ENCODE data around the gene ABCG1.

ABCG1 gene

GRCh38 chr21:42214921-42215320, 4.0 kb upstream of the ABCG1 start:
- no peak for DNase-seq (ENCODE audit: low spot score)

DNA sequence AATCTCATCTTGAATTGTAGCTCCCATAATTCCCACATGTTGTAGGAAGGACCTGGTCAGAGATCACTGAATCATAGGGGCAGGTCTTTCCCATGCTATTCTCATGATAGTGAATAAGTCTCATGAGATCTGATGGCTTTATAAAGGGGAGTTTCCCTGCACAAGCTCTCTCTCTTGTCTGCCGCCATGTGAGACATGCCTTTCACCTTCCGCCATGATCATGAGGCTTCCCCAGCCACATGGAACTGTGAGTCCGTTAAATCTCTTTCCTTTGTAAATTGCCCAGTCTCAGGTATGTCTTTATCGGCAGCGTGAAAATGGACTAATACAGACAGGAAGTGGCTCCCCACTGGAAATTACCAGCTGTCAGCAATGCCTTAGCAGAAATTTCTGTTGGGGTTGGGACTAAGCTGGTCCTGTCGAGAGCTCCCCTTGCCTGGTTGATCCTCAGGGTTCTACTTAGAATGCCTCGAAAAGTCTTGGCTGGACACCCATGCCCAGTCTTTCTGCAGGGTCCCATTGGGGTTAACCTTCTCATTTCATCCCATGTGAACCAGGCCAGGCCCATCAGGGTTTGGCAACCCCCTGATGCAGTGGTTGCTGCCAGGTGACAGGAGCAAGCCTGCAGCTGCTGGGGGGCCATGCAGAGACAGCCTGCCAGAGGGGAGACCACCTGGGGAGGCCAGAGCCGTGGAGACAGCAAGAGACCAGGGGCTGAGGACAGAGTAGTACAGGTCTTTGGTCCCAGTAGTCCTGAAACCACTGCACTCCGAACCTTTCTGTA, 2.8 kb upstream of the ABCG1 start:
- DNase-seq (ENCODE audit: low spot score) = no peak

- no peak for DNase-seq (ENCODE audit: low spot score)
Measured at GRCh38 chr21:42216726-42217572, 2.0 kb upstream of the ABCG1 start.

DNA sequence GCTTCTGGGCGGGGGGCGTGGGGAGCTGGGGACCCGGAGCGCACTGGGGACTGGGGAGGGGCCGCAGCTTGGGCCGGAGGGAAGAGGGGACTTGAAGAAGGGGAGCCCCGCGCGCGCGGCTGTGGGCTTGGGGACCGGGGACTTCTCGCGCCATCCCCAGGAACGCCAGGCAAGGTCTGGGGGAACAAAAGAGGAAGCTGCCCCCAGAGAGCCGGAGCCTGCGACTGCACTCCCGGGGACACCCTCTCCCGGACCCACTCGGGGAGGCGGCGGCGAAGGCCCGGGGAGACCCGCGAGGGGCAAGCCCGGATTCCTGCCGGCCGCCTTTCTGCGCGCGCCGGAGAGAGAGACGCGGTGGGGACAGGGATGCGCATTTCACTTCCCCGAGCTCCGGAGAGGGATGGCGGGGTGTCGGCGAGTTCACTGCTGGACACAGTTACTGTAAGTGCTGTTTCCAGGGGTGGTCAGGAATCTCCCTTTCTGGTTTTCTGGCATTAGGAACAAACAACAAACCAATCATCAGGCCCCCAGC, 732 bp downstream of the ABCG1 start:
- no peak for DNase-seq (ENCODE audit: low spot score)

DNA sequence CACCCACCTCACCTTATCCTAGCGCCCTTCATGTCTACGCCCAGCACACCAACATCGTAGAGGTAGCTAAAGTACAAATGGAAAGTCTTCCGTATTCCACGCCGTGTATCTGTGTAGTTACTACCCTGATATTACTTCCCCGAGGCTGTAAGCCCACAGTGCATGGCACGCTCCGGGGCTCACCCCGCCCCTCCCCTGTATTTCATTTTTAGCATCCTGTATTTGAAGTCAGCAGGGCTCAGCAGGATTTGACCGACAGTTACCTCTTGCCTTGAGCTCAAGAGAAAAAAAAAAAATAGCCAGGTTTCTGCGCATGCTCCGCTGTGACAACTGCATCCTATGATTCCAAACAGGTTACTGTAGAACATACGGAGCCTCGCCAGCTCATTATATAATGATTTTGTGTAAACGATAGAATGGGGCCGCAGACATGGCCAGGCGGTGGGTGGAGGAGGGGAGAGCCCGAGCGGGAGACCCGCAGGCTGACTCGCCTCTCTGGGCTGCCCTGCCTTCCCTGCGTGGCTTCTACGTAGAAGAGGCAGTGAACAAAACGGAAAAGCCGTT, 1.3 kb downstream of the ABCG1 start:
- DNase-seq (ENCODE audit: low spot score) = peak; percentile 28

DNA sequence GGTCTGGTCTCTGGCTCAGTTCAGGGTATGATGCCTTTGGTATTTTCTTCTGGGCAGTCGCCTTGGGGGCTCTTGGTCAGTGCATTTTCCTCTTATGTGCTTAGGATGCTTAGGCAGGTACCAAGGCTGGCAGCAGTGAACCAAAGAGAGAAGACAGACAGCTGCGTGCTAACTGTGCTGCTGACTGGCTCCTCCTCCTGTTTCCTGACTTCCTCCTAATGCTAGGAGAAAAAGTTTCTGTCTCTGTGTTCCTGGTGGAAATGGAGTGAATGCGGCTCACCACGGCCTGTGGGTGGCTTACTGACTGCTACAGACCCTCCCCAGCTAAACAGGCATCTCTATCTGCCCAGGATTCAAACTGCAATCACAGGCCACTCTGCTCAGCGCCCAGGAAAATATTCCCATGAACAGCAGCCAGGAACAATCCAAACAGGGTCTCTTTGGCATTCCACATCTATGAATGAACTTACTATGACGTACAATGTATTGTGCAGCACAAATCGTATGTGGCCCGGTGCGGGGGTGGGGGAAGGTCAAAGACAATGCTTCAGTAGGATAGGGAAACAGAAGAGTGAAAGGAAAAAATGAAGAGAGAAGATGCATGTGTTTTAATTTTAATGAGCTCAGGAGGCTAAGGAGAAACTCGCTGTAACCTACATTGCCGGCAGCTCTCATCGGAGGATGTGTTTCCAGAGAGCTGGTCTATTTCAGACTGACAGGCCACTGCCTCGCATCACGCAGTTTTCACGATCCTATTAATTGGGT, 2.8 kb downstream of the ABCG1 start:
- DNase-seq (ENCODE audit: low spot score) = no peak

DNA sequence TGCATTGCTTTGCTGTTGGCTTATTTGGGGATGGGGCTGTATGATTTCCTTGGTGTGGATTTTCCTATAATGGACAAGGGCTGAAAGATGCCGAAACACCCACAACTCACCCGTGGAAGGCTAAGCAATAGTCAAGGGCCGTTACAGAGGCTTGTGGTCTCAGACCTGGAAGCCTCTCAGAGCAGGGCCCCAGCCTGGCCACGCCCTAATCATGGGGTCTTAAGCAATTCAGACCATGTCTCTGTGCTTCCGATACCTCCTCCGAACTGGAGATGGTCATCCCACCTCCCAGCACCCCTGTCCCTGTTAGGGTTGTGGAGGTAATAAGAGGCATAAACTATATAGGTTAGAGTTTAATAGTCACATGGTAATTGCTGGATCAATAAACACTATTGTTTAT, 3.4 kb downstream of the ABCG1 start:
- no peak for DNase-seq (ENCODE audit: low spot score)

DNA sequence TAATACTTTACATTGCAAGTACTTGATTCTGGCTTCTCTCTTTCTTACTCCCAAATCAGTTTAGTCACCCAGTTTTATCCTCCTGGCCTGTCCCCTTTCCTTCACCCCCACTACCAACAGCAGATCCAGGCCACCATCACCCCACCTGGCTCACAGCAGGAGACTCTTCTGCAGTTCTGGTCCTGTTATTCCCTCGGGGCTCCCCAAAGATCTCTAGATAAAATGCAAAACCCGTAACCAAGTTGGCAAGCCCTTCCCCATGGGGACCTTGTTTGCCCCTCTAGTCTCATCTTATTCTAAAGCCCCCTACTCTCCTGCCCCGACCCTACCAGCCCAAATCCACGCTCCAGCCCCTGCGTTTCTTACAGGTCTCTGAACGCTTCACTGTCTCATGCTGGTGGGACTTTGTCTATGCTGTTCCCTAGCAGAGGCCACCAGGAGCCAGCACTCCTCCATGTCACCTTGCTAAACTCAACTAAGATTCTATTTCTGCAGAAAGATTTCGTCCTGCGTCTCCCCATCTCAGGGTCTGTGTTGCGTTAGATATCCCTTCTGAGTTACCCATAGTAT, 4.0 kb downstream of the ABCG1 start:
- no peak for DNase-seq (ENCODE audit: low spot score)

- no peak for DNase-seq (ENCODE audit: low spot score)
Measured at GRCh38 chr21:42223826-42224575, 5.1 kb downstream of the ABCG1 start.

GRCh38 chr21:42225042-42225441, 6.1 kb downstream of the ABCG1 start:
- DNase-seq (ENCODE audit: low spot score) = no peak

DNA sequence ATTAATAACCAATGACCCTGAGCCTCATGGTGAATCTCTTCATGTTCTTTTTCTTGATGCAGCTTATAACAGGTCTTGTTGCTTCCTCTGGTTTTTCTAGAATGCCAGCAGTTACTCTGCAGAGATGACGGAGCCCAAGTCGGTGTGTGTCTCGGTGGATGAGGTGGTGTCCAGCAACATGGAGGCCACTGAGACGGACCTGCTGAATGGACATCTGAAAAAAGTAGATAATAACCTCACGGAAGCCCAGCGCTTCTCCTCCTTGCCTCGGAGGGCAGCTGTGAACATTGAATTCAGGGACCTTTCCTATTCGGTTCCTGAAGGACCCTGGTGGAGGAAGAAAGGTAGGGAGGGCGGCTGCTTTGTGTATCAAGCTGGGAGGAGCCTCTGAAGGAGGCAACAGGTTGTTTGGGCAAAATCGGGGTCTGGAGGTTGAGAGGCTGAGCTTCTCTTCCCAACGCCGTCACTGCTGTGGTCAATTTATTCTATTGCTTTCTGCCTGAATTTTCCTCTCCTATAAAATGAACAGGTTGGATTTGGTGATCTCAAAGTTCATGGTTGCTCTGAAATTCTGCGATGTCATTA, 6.7 kb downstream of the ABCG1 start:
- DNase-seq (ENCODE audit: low spot score) = no peak

- no peak for DNase-seq (ENCODE audit: low spot score)
Measured at GRCh38 chr21:42226626-42227025, 7.7 kb downstream of the ABCG1 start.

- DNase-seq (ENCODE audit: low spot score) = peak; percentile 82
Measured at GRCh38 chr21:42227909-42228708, 9.2 kb downstream of the ABCG1 start.

- DNase-seq (ENCODE audit: low spot score) = no peak
Measured at GRCh38 chr21:42228709-42229220, 9.8 kb downstream of the ABCG1 start.

DNA sequence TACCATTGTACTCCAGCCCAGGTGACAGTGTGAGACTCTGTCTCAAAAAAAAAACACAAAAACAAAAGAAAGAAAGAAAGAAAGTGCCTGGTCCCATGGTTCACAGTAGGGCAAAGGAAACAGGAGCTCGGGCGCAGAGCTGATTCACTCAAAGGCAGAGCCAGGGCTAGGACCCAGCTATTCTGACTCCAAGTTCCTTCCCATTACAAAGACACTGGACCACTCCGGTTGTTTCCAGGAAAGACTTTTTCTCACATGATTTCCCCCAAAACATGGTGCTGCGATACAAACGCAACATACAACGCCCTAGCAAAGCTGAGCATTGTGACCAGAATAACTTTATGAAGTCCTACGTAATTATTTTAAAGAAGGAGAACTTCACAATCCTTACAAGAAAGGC, 10.7 kb downstream of the ABCG1 start:
- no peak for DNase-seq (ENCODE audit: low spot score)

- DNase-seq (ENCODE audit: low spot score) = no peak
Measured at GRCh38 chr21:42230178-42230577, 11.2 kb downstream of the ABCG1 start.

- DNase-seq (ENCODE audit: low spot score) = no peak
Measured at GRCh38 chr21:42230636-42231035, 11.7 kb downstream of the ABCG1 start.

- no peak for DNase-seq (ENCODE audit: low spot score)
Measured at GRCh38 chr21:42231756-42232155, 12.8 kb downstream of the ABCG1 start.

DNA sequence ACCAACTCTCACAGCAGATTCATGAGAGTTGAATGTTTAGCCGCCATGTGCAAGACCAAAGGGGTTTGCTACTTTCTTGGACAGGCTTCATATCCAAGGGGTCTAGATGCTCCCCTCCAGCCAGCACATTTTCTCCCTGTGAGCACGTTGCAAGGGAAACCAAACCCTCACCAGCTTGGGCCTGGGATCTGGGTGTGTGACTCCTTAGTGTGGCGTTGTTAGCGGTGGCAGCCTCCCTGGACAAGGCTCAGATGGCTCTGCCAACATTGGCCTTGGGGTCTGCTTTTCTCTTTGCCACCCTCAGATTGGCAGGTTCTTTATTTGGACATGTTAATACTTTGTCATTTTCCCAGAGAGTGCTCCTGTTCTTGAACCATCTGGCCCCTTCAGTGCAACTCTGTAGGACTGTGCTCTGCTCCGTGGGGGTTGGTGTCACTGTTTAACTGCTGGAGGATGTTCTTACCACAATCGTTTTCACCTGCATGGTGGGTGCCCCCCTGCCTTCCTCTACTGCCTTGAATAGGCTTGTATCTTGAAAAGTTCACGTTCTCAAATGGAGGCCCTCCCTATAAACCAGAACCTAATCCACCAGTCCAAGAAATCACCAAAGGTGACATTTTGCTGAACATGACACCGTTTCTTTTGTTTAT, 13.4 kb downstream of the ABCG1 start:
- no peak for DNase-seq (ENCODE audit: low spot score)

All from COLO829 (cell line).